Activated CD8-positive, alpha-beta memory T cell treated with anti-CD3 and anti-CD28 coated beads for 4 hours (primary cell): ENCODE results near the gene PLAAT4.
"Not testable (repeated sequence)": the region's sequence is repeated elsewhere in the genome, so short reads cannot be mapped to it uniquely, and the experiment has no call there.

Experiments
- DNase-seq, 2 donors: peaks; one replicate each; pipeline ENCODE4 v3.0.0-alpha.2; 2020; ENCODE audit warnings: low read depth in 2 of 2

Gene PLAAT4

DNA sequence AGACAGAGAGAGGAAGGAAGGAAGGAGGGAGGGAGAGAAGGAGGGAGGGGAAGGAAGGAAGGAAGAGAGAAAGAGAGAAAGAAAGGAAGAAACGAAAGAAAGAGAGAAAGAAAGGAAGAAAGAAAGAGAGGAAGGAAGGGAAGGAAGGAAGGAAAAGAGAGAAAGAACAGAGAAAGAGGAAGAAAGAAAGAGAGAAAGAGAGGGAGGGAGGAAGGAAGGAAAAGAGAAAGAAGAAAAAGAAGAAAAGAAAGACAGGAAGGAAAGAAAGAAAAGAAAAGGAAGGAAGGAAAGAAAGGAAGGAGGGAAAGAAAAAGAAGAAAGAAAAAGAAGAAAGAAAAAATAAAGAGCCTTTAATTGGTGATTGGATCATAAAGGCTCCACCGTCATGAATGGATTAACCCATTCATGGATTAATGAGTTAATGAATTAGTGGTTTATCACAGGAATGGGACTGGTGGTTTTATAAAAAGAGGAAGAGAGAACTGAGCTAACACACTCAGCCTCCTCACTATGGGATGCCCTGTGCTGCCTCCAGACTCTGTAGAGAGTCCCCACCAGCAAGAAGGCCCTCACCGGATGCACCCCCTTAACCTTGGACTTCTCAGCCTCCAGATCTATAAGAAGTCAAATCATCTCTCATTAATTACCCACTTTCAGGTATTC, 35.5 kb downstream of the PLAAT4 start:
- DNase-seq, result no peak

DNA sequence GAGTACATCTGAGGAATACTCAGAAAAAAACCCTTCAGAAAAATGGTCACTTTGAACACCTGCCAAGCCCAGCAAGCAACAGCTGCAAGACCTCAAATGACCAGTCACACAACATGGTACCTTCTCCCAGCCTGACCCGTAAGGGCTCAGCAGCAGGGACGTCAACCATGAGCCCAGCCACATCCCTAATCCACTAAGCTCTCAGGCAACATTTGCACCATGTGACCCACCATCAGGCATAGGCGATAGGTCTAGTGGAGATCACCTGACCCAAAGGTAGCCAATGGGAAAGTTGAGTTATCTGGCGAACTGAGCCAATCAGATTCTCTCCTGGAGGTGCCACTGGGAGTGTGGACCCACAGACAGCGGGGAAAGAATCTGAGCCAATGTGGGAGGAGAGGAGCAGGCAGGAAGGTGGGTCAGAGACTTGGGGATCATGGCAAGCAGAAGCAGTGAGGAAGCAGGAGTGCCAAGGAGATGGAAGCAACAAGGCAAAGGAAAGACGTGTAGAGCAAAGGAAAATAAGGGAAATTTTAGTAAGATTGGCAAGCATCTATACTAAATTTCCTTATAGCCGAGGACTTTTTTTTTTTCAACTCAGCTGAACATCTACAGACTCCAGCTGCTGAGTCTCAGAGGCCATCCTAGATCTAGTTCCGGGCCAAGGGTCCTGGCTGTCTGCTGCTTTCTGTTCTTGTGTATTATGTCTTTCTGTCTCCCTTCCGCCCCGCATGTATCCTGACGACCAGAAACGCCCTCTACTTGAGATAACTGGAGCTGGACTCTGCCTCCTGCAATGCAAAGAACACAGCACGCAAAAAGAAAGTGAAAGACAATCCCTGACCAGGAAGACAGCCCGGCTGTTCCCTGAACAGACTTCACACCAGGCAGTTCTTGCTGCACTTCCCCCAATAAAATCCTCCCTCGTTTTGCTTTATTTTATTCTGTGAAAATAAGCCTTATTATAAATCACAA, 37.6 kb downstream of the PLAAT4 start:
- DNase-seq, result no peak

DNA sequence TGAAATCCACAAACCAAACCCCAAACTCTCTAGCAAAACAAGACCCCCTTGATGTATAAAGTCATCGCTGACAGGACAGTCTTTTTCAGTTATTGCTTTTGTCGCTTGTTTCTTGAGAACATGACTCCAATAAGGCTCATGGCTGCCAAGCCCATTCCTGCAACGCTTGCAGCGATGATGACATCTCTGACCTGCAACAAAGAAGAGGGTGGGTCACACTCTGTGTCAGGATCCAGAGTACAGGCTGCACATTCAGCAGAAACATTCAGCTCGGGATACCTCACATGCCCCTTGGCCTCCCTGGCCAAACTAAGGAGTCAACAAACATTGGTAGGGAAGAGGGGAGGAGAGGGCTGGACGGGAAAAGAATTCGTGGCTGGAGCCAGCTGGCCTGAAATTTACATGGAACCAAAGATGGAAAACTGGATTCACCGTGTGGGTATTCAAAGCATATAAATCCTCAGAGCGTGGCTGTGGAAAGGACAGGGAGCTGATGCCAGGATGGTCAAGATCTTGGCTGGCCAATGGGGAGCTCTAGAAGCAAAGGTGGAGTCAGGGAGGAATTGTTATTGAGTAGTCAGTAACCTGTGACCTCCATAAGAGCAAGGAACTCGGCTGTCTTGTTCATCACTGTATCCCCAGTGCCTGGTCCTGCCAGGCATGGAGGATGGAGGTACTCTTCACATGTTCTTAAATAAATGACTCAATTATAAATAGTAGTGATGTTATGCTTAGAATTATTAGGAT, 38.4 kb downstream of the PLAAT4 start:
- no peak for DNase-seq

DNA sequence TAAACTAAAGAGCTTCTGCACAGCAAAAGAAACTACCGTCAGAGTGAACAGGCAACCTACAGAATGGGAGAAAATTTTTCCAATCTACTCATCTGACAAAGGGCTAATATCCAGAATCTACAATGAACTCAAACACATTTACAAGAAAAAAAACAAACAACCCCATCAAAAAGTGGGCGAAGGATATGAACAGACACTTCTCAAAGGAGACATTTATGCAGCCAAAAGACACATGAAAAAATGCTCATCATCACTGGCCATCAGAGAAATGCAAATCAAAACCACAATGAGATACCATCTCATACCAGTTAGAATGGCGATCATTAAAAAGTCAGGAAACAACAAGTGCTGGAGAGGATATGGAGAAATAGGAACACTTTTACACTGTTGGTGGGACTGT, 42.3 kb downstream of the PLAAT4 start:
- not testable (repeated sequence) for DNase-seq

DNA sequence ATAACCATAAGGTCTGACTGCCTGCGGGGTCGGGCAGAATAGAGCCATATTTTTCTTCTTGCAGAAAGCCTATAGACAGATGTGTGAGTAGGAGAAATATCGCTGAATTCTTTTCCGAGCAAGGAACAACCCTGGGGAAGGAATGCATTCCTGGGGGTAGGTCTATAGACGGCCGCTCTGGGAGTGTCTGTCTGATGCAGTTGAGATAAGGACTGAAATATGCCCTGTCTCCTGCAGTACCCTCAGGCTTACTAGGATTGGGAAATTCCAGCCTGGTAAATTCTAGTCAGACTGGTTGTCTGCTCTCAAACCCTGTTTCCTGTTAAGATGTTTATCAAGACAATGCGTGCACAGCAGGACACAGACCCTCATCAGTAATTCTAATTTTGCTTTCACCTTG, 44.6 kb downstream of the PLAAT4 start:
- not testable (repeated sequence) for DNase-seq

DNA sequence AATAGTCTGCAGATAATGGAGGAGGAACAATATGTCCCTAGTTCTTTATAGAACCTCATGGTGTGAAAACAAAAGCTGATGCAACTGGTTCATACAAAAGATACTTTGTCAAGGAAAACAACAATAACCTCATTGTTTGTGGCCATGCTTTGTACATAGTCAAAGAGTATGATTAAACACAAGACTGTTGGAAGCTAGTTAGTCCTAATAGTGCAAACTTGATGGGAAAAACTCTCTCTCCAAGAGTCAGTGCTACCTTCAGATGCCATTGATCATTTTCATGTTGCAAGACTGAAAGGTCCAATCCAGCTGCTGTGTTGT, 46.7 kb downstream of the PLAAT4 start:
- no peak for DNase-seq

DNA sequence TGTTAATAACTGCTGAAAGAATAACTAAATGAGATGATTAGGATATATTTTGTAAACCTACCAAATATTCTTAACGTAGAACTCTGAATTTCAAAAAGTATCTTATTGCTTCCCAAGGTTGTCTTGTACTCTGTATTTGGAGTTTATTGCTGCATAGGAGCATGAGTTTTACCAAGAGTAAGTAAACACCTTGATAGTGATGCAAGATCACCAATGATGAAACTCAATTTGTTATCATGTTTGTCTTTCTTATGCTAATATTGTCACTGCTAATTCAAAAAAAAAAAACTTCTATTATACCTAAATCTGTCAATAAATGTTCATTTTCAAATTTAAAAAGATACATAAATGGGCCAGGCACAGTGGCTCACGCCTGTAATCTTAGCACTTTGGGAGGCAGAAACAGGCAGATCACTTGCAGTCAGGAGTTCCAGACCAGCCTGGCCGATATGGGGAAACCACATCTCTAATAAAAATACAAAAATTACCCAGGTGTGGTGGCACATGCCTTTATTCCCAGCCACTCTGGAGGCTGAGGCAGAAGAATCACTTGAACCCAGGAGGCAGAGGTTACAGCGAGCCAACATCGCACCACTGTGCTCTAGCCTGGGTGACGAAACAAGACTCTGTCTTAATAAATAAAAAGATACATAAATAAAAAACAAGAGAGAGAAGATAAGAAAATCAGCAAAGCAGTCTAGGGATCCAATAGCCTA, 50.0 kb downstream of the PLAAT4 start:
- DNase-seq, result no peak

DNA sequence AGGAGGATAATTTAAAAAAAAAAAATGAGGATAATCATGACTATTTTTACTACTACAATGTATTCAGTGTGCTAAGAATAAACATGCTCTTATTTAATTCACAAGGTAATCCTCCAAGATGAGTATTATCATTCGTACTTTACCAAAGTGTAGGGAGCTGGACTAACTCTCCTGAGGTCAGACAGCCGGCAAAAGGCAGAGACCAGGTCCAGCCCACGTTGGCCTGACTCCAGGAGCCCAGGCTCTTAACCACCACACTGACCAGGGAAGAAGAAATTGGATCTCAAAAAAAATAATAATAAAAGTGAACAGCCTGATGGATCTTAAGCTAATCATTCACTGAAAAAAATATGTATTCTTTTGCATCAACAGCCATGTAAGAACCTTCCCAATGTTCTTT, 52.4 kb downstream of the PLAAT4 start:
- DNase-seq, result no peak

DNA sequence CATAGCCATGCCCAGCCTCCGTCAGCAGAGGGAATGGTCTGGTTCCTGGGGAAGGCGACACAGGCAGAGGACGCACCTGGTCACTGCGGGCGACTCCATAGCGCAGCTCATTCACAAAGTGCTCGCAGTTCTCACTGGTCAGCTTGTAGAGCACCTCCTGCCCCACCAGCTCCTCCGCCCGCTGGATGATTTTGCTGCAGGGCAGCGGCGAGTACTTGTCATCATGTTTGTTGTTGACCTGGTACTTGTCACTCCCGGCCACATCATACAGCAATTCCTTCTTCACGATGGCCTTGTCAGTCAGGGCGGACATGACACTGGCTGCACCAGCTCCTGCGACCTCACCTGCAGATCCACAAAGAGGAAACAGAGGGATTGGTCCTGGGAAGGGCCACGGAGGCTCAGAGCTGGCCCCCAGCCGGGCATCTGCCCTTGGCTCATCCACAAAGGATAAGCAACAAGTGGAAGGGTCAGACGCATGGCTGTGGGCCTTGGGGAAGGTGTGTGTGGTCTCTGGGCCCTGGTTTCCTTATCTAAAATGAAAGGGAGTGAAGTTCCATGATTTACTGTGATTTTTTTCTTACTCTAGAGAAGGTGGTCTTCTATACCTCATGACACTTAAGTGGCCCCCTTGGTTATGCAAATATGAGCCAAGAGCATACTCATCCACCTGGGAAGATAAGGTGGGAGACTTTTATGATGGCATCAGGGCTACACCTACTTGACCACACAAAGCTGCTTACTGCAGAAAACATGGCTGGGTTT, 53.6 kb downstream of the PLAAT4 start:
- no peak for DNase-seq

DNA sequence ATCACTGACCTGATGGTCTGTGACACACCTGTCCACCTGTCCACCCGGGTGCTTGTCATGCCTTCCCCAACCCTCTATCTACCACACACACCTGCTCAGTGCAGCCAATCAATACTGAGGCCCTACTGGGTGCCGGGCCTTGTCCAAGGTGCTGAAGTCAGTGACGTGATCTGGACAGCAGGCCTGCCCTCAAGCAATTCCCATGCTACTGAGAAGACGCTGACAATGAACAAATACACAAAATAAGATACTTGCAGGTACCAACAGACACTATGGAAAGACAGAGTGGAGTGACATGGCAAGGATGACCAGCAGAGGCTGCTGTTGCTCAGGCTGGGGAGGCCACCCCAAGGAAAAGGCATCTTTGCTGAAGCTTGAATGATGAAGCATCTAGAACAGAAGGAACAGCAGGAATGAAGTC, 56.4 kb downstream of the PLAAT4 start:
- DNase-seq, result no peak

DNA sequence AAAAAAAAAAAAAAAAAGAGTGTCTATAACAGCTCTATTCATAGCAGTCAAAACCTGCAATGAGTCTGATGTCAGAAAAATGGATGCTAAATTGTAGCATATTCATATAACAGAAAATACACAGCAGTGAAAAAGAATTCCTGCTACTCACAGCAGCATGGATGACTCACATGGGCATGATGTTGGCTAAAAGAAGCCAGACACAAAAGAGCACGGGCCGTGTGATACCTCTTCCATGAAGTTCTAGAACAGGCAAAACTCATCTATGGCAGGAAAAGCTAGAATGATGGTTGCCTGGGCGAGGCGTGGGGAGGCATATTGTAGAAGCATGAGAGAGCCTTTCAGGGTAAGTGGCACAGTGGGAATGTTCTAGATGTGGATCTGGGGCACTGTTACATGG, 58.7 kb downstream of the PLAAT4 start:
- no peak for DNase-seq
